ENCODE results near the gene CLEC4G.
"Not testable (repeated sequence)": the region's sequence is repeated elsewhere in the genome, so short reads cannot be mapped to it uniquely, and the experiment has no call there.

Gene CLEC4G

GRCh38 chr19:7732045-7732444 is at the start of gene CLEC4G:
CLEC4G (minus strand) TSS chr19:7732110; CDS start chr19:7732102, 8 bp downstream.
- DNase-seq (ENCODE audit: low spot score), result no peak

- DNase-seq (ENCODE audit: low spot score), result no peak
Measured at GRCh38 chr19:7781157-7781556, 49.2 kb upstream of the CLEC4G start.

- DNase-seq (ENCODE audit: low spot score), result no peak
Measured at GRCh38 chr19:7779631-7780486, 47.9 kb upstream of the CLEC4G start.

GRCh38 chr19:7778081-7778480 is 46.2 kb upstream of the CLEC4G start:
- DNase-seq (ENCODE audit: low spot score), result no peak

- no peak for DNase-seq (ENCODE audit: low spot score)
Measured at GRCh38 chr19:7775761-7776160, 43.9 kb upstream of the CLEC4G start.

- no peak for DNase-seq (ENCODE audit: low spot score)
Measured at GRCh38 chr19:7773841-7774240, 41.9 kb upstream of the CLEC4G start.

- peak; percentile 81 for DNase-seq (ENCODE audit: low spot score)
Measured at GRCh38 chr19:7772752-7773291, 40.9 kb upstream of the CLEC4G start.

- DNase-seq (ENCODE audit: low spot score), result no peak
Measured at GRCh38 chr19:7771072-7771471, 39.2 kb upstream of the CLEC4G start.

- no peak for DNase-seq (ENCODE audit: low spot score)
Measured at GRCh38 chr19:7769171-7769570, 37.3 kb upstream of the CLEC4G start.

- DNase-seq (ENCODE audit: low spot score), result no peak
Measured at GRCh38 chr19:7767487-7767886, 35.6 kb upstream of the CLEC4G start.

- DNase-seq (ENCODE audit: low spot score), result no peak
Measured at GRCh38 chr19:7766535-7766934, 34.6 kb upstream of the CLEC4G start.

- DNase-seq (ENCODE audit: low spot score), result not testable (repeated sequence)
Measured at GRCh38 chr19:7765043-7765442, 33.1 kb upstream of the CLEC4G start.

- not testable (repeated sequence) for DNase-seq (ENCODE audit: low spot score)
Measured at GRCh38 chr19:7764157-7764556, 32.2 kb upstream of the CLEC4G start.

- no peak for DNase-seq (ENCODE audit: low spot score)
Measured at GRCh38 chr19:7763696-7764095, 31.8 kb upstream of the CLEC4G start.

- no peak for DNase-seq (ENCODE audit: low spot score)
Measured at GRCh38 chr19:7762719-7763293, 30.9 kb upstream of the CLEC4G start, which contains the start of gene CLEC4M. CLEC4M (plus strand) TSS chr19:7763243; CDS start chr19:7763267, 24 bp downstream.

- DNase-seq (ENCODE audit: low spot score), result no peak
Measured at GRCh38 chr19:7759156-7759555, 27.2 kb upstream of the CLEC4G start.

GRCh38 chr19:7757358-7757757 is 25.4 kb upstream of the CLEC4G start:
- DNase-seq (ENCODE audit: low spot score), result no peak

GRCh38 chr19:7756258-7756657 is 24.3 kb upstream of the CLEC4G start:
- no peak for DNase-seq (ENCODE audit: low spot score)

GRCh38 chr19:7751157-7751783 is 19.4 kb upstream of the CLEC4G start:
- peak; percentile 53 for DNase-seq (ENCODE audit: low spot score)

GRCh38 chr19:7748756-7749155 is 16.8 kb upstream of the CLEC4G start:
- no peak for DNase-seq (ENCODE audit: low spot score)

- DNase-seq (ENCODE audit: low spot score), result no peak
Measured at GRCh38 chr19:7748171-7748570, 16.3 kb upstream of the CLEC4G start.
